Measurements from ENCODE around the gene LRSAM1.

LRSAM1 gene

GRCh38 chr9:127534931-127535330 is 83.6 kb downstream of the LRSAM1 start:
- Histone ChIP-seq H3K27ac (no peak overlapping the region), H3K4me1 (ENCODE audit: low read depth, poor library complexity, severe bottlenecking) (no peaks in the 10 kb centered on the region), H2AFZ (ENCODE audit: low read depth) (no peak overlapping the region), H3K27me3 (ENCODE audit: insufficient read depth, low read depth) (no peaks in the 10 kb centered on the region), H3K79me2 (ENCODE audit: insufficient read depth, low read depth) (no peaks in the 10 kb centered on the region), H3K36me3 (ENCODE audit: insufficient read depth) (no peaks in the 10 kb centered on the region), H3K9ac (no peak overlapping the region), H3K4me2 (no peak overlapping the region), H4K20me1 (ENCODE audit: insufficient read depth) (no peaks in the 10 kb centered on the region), H3K4me3 (IDR thresholded peaks at IDR 0.05; ENCODE audit: insufficient read depth, low read depth, low read length) (no peak overlapping the region)
- no peak for TF ChIP-seq CTCF (conservative IDR thresholded peaks at IDR 0.05; ENCODE audit: low read depth, low read length)

- H4K20me1 ChIP-seq (ENCODE audit: insufficient read depth), result no peaks in the 10 kb centered on the region
- TF ChIP-seq CTCF (conservative IDR thresholded peaks at IDR 0.05; ENCODE audit: low read depth, low read length), result no peak
- H3K27me3 ChIP-seq (ENCODE audit: insufficient read depth, low read depth), result no peaks in the 10 kb centered on the region
- no peak overlapping the region for H3K4me2 ChIP-seq
- no peaks in the 10 kb centered on the region for H3K36me3 ChIP-seq (ENCODE audit: insufficient read depth)
- H3K9ac ChIP-seq, result no peak overlapping the region
- H3K27ac ChIP-seq, result no peak overlapping the region
- H3K4me3 ChIP-seq (IDR thresholded peaks at IDR 0.05; ENCODE audit: insufficient read depth, low read depth, low read length), result no peak overlapping the region
- no peaks in the 10 kb centered on the region for H3K4me1 ChIP-seq (ENCODE audit: low read depth, poor library complexity, severe bottlenecking)
- H3K79me2 ChIP-seq (ENCODE audit: insufficient read depth, low read depth), result no peaks in the 10 kb centered on the region
- no peak overlapping the region for H2AFZ ChIP-seq (ENCODE audit: low read depth)
Observed at GRCh38 chr9:127535396-127535795, 84.1 kb downstream of the LRSAM1 start.

GRCh38 chr9:127535834-127536233 is 84.5 kb downstream of the LRSAM1 start:
- TF ChIP-seq CTCF (conservative IDR thresholded peaks at IDR 0.05; ENCODE audit: low read depth, low read length), result no peak
- H3K4me1 ChIP-seq (ENCODE audit: low read depth, poor library complexity, severe bottlenecking), result no peaks in the 10 kb centered on the region
- H3K9ac ChIP-seq, result no peak overlapping the region
- no peak overlapping the region for H3K4me3 ChIP-seq (IDR thresholded peaks at IDR 0.05; ENCODE audit: insufficient read depth, low read depth, low read length)
- no peaks in the 10 kb centered on the region for H3K27me3 ChIP-seq (ENCODE audit: insufficient read depth, low read depth)
- no peak overlapping the region for H3K27ac ChIP-seq
- H2AFZ ChIP-seq (ENCODE audit: low read depth), result no peak overlapping the region
- H3K4me2 ChIP-seq, result no peak overlapping the region
- H4K20me1 ChIP-seq (ENCODE audit: insufficient read depth), result no peaks in the 10 kb centered on the region
- no peaks in the 10 kb centered on the region for H3K36me3 ChIP-seq (ENCODE audit: insufficient read depth)
- H3K79me2 ChIP-seq (ENCODE audit: insufficient read depth, low read depth), result no peaks in the 10 kb centered on the region

- Histone ChIP-seq H3K4me3 (IDR thresholded peaks at IDR 0.05; ENCODE audit: insufficient read depth, low read depth, low read length) (no peak overlapping the region), H4K20me1 (ENCODE audit: insufficient read depth) (no peaks in the 10 kb centered on the region), H3K4me2 (no peak overlapping the region), H3K36me3 (ENCODE audit: insufficient read depth) (no peaks in the 10 kb centered on the region), H3K27me3 (ENCODE audit: insufficient read depth, low read depth) (no peaks in the 10 kb centered on the region), H3K9ac (no peak overlapping the region), H3K27ac (no peak overlapping the region), H3K4me1 (ENCODE audit: low read depth, poor library complexity, severe bottlenecking) (no peaks in the 10 kb centered on the region), H2AFZ (ENCODE audit: low read depth) (no peak overlapping the region), H3K79me2 (ENCODE audit: insufficient read depth, low read depth) (no peaks in the 10 kb centered on the region)
- no peak for TF ChIP-seq CTCF (conservative IDR thresholded peaks at IDR 0.05; ENCODE audit: low read depth, low read length)
Observed at GRCh38 chr9:127536499-127536898, 85.2 kb downstream of the LRSAM1 start.

GRCh38 chr9:127537014-127537413 is 85.7 kb downstream of the LRSAM1 start:
- H3K4me2 ChIP-seq, result no peak overlapping the region
- H3K27ac ChIP-seq, result no peak overlapping the region
- H3K79me2 ChIP-seq (ENCODE audit: insufficient read depth, low read depth), result no peaks in the 10 kb centered on the region
- H3K27me3 ChIP-seq (ENCODE audit: insufficient read depth, low read depth), result no peaks in the 10 kb centered on the region
- no peaks in the 10 kb centered on the region for H3K36me3 ChIP-seq (ENCODE audit: insufficient read depth)
- no peak overlapping the region for H3K4me3 ChIP-seq (IDR thresholded peaks at IDR 0.05; ENCODE audit: insufficient read depth, low read depth, low read length)
- no peaks in the 10 kb centered on the region for H3K4me1 ChIP-seq (ENCODE audit: low read depth, poor library complexity, severe bottlenecking)
- H3K9ac ChIP-seq, result no peak overlapping the region
- no peak for TF ChIP-seq CTCF (conservative IDR thresholded peaks at IDR 0.05; ENCODE audit: low read depth, low read length)
- no peak overlapping the region for H2AFZ ChIP-seq (ENCODE audit: low read depth)
- H4K20me1 ChIP-seq (ENCODE audit: insufficient read depth), result no peaks in the 10 kb centered on the region
